ENCODE results near the gene COX7A2. TPM values are rescaled to one million over a fixed set of nuclear protein-coding genes. Genes with fewer than 3 reads are reported as not detected.
A peak's percentile ranks its signal among the peaks of the same experiment; 100 is the strongest.

The COX7A2 gene
- total RNA-seq, 1 donor from 2014 or later: 302 TPM

GRCh38 chr6:75199889-75200288 lies 43.7 kb downstream of the COX7A2 start:
- TF ChIP-seq, protein P1, sequence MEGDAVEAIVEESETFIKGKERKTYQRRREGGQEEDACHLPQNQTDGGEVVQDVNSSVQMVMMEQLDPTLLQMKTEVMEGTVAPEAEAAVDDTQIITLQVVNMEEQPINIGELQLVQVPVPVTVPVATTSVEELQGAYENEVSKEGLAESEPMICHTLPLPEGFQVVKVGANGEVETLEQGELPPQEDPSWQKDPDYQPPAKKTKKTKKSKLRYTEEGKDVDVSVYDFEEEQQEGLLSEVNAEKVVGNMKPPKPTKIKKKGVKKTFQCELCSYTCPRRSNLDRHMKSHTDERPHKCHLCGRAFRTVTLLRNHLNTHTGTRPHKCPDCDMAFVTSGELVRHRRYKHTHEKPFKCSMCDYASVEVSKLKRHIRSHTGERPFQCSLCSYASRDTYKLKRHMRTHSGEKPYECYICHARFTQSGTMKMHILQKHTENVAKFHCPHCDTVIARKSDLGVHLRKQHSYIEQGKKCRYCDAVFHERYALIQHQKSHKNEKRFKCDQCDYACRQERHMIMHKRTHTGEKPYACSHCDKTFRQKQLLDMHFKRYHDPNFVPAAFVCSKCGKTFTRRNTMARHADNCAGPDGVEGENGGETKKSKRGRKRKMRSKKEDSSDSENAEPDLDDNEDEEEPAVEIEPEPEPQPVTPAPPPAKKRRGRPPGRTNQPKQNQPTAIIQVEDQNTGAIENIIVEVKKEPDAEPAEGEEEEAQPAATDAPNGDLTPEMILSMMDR (IDR thresholded peaks at IDR 0.05): no peak
- Mint-ChIP-seq H3K4me1 (ENCODE audit: low read depth) (peaks cover 70% of the 10 kb centered on the region), H3K4me3 (ENCODE audit: unreplicated experiment) (peak overlapping the region; percentile 58), H3K27me3 (ENCODE audit: low read depth) (no peaks in the 10 kb centered on the region), H3K27ac (ENCODE audit: unreplicated experiment) (peak overlapping the region; percentile 91), H3K36me3 (ENCODE audit: low read depth) (peaks cover 35% of the 10 kb centered on the region), H3K9me3 (ENCODE audit: low read depth) (no peaks in the 10 kb centered on the region)
- DNase-seq (ENCODE audit: low spot score): no peak

- Mint-ChIP-seq H3K36me3 (ENCODE audit: low read depth) (peaks cover 24% of the 10 kb centered on the region), H3K4me3 (ENCODE audit: unreplicated experiment) (no peak overlapping the region), H3K4me1 (ENCODE audit: low read depth) (peaks cover 50% of the 10 kb centered on the region), H3K27ac (ENCODE audit: unreplicated experiment) (peak overlapping the region; percentile 68), H3K27me3 (ENCODE audit: low read depth) (no peaks in the 10 kb centered on the region), H3K9me3 (ENCODE audit: low read depth) (no peaks in the 10 kb centered on the region)
- TF ChIP-seq, protein P1 (IDR thresholded peaks at IDR 0.05): no peak
- no peak for DNase-seq (ENCODE audit: low spot score)
These were observed 47.4 kb downstream of the COX7A2 start for GRCh38 chr6:75196081-75196687.

DNA sequence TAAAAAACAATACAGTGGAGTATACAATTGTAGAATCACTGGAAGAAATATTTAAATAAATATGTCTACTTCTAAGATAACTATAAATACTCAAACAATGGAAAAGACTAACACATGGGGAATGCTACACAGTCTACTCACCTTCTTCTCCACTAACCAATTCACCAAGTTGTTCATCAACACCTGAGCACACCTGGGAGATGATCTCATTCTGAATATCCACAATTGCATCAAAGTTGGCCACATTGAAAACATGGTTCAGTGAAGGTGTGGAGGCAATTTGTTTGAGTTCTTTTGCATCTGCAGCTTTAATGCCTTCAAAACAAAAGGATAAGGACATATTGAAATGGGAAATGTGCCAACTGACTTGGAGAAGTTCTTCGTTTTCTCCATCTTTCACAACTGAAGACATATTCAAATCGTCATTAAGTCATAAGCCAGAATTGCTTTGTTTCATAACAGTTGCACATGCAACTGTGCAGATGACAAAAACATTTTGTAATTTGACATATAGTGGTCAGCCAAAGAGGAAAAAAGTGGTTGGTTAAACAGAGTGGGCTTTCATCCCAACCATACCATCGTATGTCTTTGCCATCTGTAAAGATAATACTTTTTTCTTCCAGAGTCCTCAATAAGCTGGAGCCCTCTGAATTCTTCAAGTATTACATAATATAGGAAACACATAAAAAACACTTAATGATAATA lies 55.2 kb downstream of the COX7A2 start:
- TF ChIP-seq, protein P1 (IDR thresholded peaks at IDR 0.05): no peak

More for the DNA sequence above, 55.2 kb downstream of the COX7A2 start:
- Mint-ChIP-seq H3K4me3 (ENCODE audit: unreplicated experiment) (no peak overlapping the region), H3K9me3 (ENCODE audit: low read depth) (peaks cover 6% of the 10 kb centered on the region), H3K27ac (ENCODE audit: unreplicated experiment) (peak overlapping the region; percentile 68), H3K27me3 (ENCODE audit: low read depth) (no peaks in the 10 kb centered on the region), H3K36me3 (ENCODE audit: low read depth) (peaks cover 69% of the 10 kb centered on the region), H3K4me1 (ENCODE audit: low read depth) (peaks cover 66% of the 10 kb centered on the region)
- no peak for DNase-seq (ENCODE audit: low spot score)

Other genes with a start within 250 kb of the COX7A2 start
- 1,995 to 2,753 TPM (median 2,073 TPM) in 3 replicates for gene COL12A1, start 37.7 kb downstream of the COX7A2 start, total RNA-seq
- gene TMEM30A, start 41.0 kb upstream of the COX7A2 start, total RNA-seq: 146 to 189 TPM (median 154 TPM) in 3 replicates
- 0.51 to 7.1 TPM (median 7.0 TPM) in 3 replicates for gene FILIP1, start 250.0 kb upstream of the COX7A2 start, total RNA-seq

All from chondrocyte (in vitro differentiated cells).